ENCODE results near the gene FRMD5. TPM values are rescaled to one million over a fixed set of nuclear protein-coding genes. Genes with fewer than 3 reads are reported as not detected.
"Not testable (repeated sequence)": the region's sequence is repeated elsewhere in the genome, so short reads cannot be mapped to it uniquely, and the experiment has no call there.

The FRMD5 gene
- total RNA-seq, 1 donor from 2014 or later: 0.12 TPM

GRCh38 chr15:43854801-43855200 is 340.3 kb downstream of the FRMD5 start:
- no peaks in the 10 kb centered on the region for H3K4me1 ChIP-seq
- DNase-seq (no peak), ATAC-seq (no peak)
- no peak for TF ChIP-seq CTCF (IDR thresholded peaks at IDR 0.05)
- H3K9me3 ChIP-seq: no peaks in the 10 kb centered on the region
- no peak overlapping the region for H3K4me3 ChIP-seq
- H3K27me3 ChIP-seq (ENCODE audit: low read depth): no peaks in the 10 kb centered on the region
- peaks cover 49% of the 10 kb centered on the region for H3K36me3 ChIP-seq
- no peak overlapping the region for H3K27ac ChIP-seq
- intact Hi-C loops (cut with DNase I): no loop called here

GRCh38 chr15:43852607-43853006 is 342.5 kb downstream of the FRMD5 start:
- no peak for ATAC-seq
- Histone ChIP-seq H3K9me3 (no peaks in the 10 kb centered on the region), H3K27me3 (ENCODE audit: low read depth) (no peaks in the 10 kb centered on the region), H3K36me3 (peaks cover 35% of the 10 kb centered on the region), H3K27ac (no peak overlapping the region), H3K4me1 (no peaks in the 10 kb centered on the region), H3K4me3 (no peak overlapping the region)
- no peak for TF ChIP-seq CTCF (IDR thresholded peaks at IDR 0.05)
- intact Hi-C loops (cut with DNase I): no loop called here
- DNase-seq: no peak

GRCh38 chr15:43851251-43851650 is 343.8 kb downstream of the FRMD5 start:
- ATAC-seq: no peak
- TF ChIP-seq CTCF (IDR thresholded peaks at IDR 0.05): no peak
- Histone ChIP-seq H3K4me3 (no peak overlapping the region), H3K9me3 (no peaks in the 10 kb centered on the region), H3K36me3 (peaks cover 24% of the 10 kb centered on the region), H3K4me1 (no peaks in the 10 kb centered on the region), H3K27me3 (ENCODE audit: low read depth) (no peaks in the 10 kb centered on the region), H3K27ac (no peak overlapping the region)
- intact Hi-C loops (cut with DNase I): no loop called here
- no peak for DNase-seq

- Histone ChIP-seq H3K4me1 (no peaks in the 10 kb centered on the region), H3K27ac (no peak overlapping the region), H3K36me3 (peaks cover 31% of the 10 kb centered on the region), H3K4me3 (no peak overlapping the region), H3K9me3 (no peaks in the 10 kb centered on the region), H3K27me3 (ENCODE audit: low read depth) (no peaks in the 10 kb centered on the region)
- ATAC-seq (no peak), DNase-seq (no peak)
- TF ChIP-seq CTCF (IDR thresholded peaks at IDR 0.05): no peak
- intact Hi-C loops (cut with DNase I): no loop called here
Observed at GRCh38 chr15:43845421-43845820, 349.6 kb downstream of the FRMD5 start.

GRCh38 chr15:43832485-43832884 is 362.6 kb downstream of the FRMD5 start:
- H3K9me3 ChIP-seq; H3K27me3 ChIP-seq (ENCODE audit: low read depth); H3K27ac ChIP-seq; DNase-seq; intact Hi-C loops (cut with DNase I); H3K4me1 ChIP-seq; H3K4me3 ChIP-seq; ATAC-seq: not testable (repeated sequence)
- peaks cover 14% of the 10 kb centered on the region for H3K36me3 ChIP-seq

GRCh38 chr15:43831519-43832052 is 363.5 kb downstream of the FRMD5 start:
- H3K4me3 ChIP-seq; H3K9me3 ChIP-seq; intact Hi-C loops (cut with DNase I); DNase-seq; H3K27ac ChIP-seq; ATAC-seq; H3K27me3 ChIP-seq (ENCODE audit: low read depth): not testable (repeated sequence)
- Histone ChIP-seq H3K36me3 (peaks cover 11% of the 10 kb centered on the region), H3K4me1 (peaks cover 13% of the 10 kb centered on the region)

- H3K4me3 ChIP-seq; DNase-seq; intact Hi-C loops (cut with DNase I); H3K36me3 ChIP-seq; H3K9me3 ChIP-seq; H3K27ac ChIP-seq; H3K27me3 ChIP-seq (ENCODE audit: low read depth); ATAC-seq: not testable (repeated sequence)
- H3K4me1 ChIP-seq: peaks cover 19% of the 10 kb centered on the region
Observed at GRCh38 chr15:43830691-43831275, 364.3 kb downstream of the FRMD5 start.

- ATAC-seq; H3K36me3 ChIP-seq; DNase-seq; H3K4me3 ChIP-seq; H3K27me3 ChIP-seq (ENCODE audit: low read depth); H3K9me3 ChIP-seq; H3K27ac ChIP-seq; intact Hi-C loops (cut with DNase I): not testable (repeated sequence)
- H3K4me1 ChIP-seq: peaks cover 19% of the 10 kb centered on the region
Observed at GRCh38 chr15:43829951-43830540, 365.0 kb downstream of the FRMD5 start.

All from lower lobe of right lung (tissue), 2 donors.